Measurements from ENCODE around the gene CDSN. TPM values are rescaled to one million over a fixed set of nuclear protein-coding genes. Genes with fewer than 3 reads are reported as not detected.

The CDSN gene
- total RNA-seq, 1 donor from 2014 or later: not detected

- Mint-ChIP-seq H3K4me3 (no peak overlapping the region), H3K9me3 (no peaks in the 10 kb centered on the region), H3K36me3 (ENCODE audit: low read depth) (peaks cover 3% of the 10 kb centered on the region), H3K27me3 (ENCODE audit: low read depth) (no peaks in the 10 kb centered on the region), H3K4me1 (peaks cover 22% of the 10 kb centered on the region), H3K27ac (ENCODE audit: unreplicated experiment) (no peak overlapping the region)
- no peak for DNase-seq (ENCODE audit: low read depth, low spot score)
- TF ChIP-seq CTCF (conservative IDR thresholded peaks at IDR 0.05): no peak
These were observed 43.7 kb upstream of the CDSN start for GRCh38 chr6:31163922-31164321.

- no peaks in the 10 kb centered on the region for H3K9me3 Mint-ChIP-seq
- no peak overlapping the region for H3K27ac Mint-ChIP-seq (ENCODE audit: unreplicated experiment)
- TF ChIP-seq CTCF (conservative IDR thresholded peaks at IDR 0.05): no peak
- H3K36me3 Mint-ChIP-seq (ENCODE audit: low read depth): peaks cover 3% of the 10 kb centered on the region
- no peaks in the 10 kb centered on the region for H3K27me3 Mint-ChIP-seq (ENCODE audit: low read depth)
- no peak overlapping the region for H3K4me3 Mint-ChIP-seq
- peaks cover 27% of the 10 kb centered on the region for H3K4me1 Mint-ChIP-seq
- DNase-seq (ENCODE audit: low read depth, low spot score): no peak
These were observed 42.4 kb upstream of the CDSN start for GRCh38 chr6:31162463-31163165.

- Mint-ChIP-seq H3K4me3 (peak overlapping the region; percentile 40), H3K27me3 (ENCODE audit: low read depth) (no peaks in the 10 kb centered on the region), H3K36me3 (ENCODE audit: low read depth) (peaks cover 3% of the 10 kb centered on the region), H3K27ac (ENCODE audit: unreplicated experiment) (no peak overlapping the region), H3K9me3 (no peaks in the 10 kb centered on the region), H3K4me1 (peaks cover 34% of the 10 kb centered on the region)
- no peak for DNase-seq (ENCODE audit: low read depth, low spot score)
- TF ChIP-seq CTCF (conservative IDR thresholded peaks at IDR 0.05): no peak
These were observed 41.2 kb upstream of the CDSN start for GRCh38 chr6:31161216-31162126.

DNA sequence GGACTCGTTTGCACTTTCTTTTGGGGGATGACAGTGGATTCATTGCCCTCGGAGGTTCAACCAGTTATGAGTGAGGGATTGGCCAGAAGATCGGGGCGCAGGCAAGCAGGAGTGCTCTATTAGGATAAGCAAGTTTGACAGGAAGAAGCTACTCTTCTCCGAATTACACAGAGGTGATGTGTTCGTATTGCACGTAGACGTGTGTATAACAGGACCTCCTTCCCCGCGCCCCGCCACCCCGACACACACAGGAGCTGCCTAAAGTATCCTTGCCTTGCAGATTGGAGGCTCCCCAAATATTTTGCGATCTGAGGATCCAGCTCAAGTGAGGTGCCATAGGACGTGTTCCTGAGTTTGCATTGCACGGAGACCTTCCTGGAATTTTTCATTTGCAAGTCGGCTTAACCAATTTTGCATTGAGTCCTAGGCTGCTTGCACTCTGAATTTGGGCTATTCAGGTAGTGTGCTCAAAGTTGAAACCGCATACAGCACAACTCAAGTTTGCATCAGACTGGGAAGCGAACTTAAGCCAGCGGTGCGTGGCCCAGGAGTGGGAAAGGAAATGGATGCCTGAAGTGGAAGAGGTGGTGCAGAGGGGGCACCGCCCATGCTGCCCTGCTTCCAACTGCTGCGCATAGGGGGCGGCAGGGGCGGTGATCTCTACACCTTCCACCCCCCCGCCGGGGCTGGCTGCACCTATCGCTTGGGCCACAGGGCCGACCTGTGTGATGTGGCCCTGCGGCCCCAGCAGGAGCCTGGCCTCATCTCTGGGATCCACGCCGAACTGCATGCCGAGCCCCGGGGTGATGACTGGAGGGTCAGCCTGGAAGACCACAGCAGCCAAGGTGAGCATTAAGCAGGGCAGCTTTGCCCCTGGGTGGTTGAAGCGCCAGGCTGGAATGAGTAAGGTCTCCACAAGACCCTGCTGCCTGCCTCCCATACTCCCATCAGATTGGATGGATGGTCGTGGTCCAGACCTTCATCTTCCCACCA lies 38.9 kb upstream of the CDSN start:
- Mint-ChIP-seq H3K9me3 (no peaks in the 10 kb centered on the region), H3K27me3 (ENCODE audit: low read depth) (no peaks in the 10 kb centered on the region), H3K4me1 (peaks cover 34% of the 10 kb centered on the region), H3K27ac (ENCODE audit: unreplicated experiment) (peak overlapping the region; percentile 29), H3K4me3 (peak overlapping the region; percentile 92), H3K36me3 (ENCODE audit: low read depth) (peaks cover 3% of the 10 kb centered on the region)
- no peak for DNase-seq (ENCODE audit: low read depth, low spot score)
- TF ChIP-seq CTCF (conservative IDR thresholded peaks at IDR 0.05): no peak
